GM19468 (cell line): Measurements from ENCODE around the gene SEMA3D.

Source experiments
- ATAC-seq: cut with Tn5 transposase; IDR thresholded peaks from one replicate; pipeline ENCODE4 v1.9.1; 2021; ENCODE audit warnings: mild to moderate bottlenecking, moderate library complexity, moderate number of reproducible peaks; ENCODE audit not compliant: unreplicated experiment; ENCODE audit errors: extremely low read depth

SEMA3D gene

DNA sequence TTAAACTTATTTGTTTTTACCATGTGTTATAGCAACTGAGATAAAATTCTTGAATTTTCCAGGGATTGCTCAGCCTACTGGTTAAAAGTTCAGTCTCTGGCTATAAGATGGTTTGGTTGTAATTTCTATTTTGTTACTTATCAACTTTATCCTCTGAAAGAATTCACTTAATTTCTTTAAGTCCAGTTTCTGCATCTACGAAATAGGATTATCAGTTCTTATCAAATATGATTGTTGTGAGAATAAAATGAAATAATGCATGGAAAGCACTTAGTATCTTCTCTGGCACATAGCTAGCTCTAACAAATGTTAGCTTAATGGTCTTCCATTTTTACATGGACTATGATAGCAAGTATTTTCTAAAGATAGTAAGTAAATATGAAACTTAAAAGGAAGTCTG lies 53.3 kb downstream of the SEMA3D start:
- no peak for ATAC-seq

DNA sequence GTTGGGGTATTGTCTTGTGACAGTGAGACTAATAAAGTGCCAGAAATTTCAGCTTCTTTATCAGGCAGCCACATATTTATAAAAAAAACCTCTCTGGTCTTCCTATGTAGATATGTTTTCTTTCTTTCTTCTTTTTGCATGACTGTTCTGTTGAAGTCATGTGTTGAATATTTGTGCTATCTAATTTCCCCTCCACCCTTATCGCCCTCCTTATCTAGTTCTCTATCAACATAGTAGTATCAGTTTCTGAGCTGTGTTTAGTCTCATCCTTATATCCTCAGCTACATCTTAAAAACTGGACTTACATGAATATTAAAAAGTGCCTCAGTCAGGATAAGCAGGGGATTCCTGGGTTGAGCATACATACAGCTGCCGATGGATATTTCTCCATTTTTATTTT lies 53.9 kb downstream of the SEMA3D start:
- ATAC-seq, result no peak

DNA sequence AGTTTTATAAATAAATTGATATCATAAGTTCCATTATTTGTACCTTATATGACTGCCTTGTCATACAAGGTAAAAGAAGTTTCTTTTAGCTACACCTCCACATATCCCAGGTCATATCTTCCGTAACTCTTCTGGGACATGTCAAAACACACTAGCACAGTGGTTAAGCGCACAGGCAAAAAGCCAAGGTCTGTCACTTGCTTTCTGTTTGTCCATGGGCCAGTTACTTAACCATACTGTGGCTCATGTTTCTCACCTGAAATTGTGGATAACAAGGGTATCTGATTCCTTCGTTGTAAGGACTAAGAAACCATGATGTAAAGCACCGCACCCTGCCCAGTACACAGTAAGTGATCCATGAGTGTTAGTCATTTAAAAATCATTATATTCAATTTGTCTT lies 56.2 kb downstream of the SEMA3D start:
- no peak for ATAC-seq

DNA sequence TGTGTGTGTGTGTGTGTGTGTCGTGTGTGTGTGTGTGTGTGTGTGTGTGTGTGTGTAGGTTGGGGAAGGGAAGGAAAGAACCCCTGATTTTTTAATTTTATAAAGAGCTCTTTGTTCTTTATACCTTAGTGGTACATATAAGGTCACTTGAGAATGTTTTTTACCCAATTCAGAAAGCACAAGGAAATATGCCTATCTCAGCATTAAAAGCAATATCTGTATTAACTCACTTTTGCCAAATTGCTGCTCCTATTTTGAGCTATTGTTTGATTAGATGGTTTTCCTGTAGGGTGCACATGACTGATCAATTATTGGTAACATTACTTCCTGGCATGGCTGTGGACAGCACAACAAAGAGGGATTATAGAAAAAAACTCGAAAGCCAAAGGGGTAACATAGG lies 60.5 kb downstream of the SEMA3D start:
- ATAC-seq, result no peak

DNA sequence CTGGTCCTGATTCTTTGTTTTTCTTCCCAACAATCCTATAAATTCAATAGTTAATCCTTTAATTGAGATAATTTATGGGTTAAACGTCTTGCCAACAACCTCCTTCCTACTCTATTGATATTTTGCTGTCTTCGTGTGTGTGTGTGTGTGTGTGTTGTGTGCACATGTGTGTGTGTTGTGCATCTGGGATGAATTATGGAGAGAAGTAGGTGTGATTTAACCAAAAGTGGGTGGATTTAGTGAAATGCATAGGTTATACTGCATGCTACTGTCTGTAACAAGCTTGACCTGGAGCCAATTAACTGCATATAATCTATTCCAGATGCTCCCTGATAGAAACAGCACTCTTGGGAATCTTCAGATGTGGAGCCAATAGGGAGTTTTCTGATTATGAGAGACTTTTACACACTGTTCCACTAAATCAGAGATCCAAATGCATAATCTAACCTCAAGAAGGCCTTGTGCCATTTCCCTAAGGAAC lies 61.2 kb downstream of the SEMA3D start:
- no peak for ATAC-seq

DNA sequence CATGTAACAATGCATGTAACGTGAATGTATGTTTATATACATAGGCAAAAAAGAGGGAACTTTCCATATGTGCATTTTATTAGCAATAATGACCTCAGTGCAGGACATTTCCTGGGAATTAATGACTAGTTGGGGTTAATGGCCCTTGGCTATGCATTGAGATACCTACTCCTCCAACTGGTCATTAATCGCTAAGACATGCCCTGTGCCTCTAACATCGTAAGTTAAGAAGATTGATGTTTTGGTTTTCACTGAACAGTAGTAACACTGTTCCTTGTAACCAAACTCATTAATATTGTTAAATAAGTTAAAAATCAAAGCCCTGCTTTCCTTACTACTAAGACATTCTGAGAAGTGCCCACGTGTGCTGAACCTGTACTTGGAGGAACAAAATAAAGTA lies 61.7 kb downstream of the SEMA3D start:
- ATAC-seq, result no peak

DNA sequence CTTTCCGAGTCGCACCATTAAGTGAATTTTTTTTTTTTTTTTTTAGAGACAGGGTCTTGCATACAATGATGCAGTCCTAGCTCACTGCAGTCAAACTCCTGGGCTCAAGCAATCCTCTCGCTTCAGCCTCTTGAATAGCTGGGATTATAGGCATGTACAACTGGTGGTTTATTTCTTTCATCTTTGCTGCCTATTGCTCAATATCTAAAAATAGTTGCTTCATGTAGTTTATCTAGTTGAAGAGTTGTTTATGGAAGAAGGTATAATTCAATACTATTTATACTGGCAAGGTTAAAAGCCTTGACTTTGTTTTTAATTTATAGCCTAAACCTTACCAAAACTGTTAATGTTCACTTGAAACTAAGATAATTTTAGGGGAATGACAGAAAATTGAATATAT lies 66.9 kb downstream of the SEMA3D start:
- ATAC-seq, result no peak

DNA sequence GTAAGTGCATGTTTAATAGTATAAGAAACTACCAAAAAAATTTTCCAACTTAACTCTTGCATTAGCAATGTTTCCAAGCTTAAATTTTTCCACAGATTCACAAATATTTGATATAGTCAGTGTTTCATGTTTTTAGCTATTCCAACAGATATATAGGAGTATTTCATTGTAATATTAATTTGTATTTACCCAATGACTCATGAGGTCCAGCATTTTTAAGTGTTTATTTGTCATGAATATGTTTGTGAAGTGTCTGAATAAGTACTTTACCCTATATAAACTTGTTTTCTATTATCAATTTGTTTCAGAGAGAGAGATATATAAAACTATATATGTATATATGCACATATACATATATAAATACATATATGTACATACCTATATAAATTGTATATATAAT lies 71.0 kb downstream of the SEMA3D start:
- no peak for ATAC-seq

DNA sequence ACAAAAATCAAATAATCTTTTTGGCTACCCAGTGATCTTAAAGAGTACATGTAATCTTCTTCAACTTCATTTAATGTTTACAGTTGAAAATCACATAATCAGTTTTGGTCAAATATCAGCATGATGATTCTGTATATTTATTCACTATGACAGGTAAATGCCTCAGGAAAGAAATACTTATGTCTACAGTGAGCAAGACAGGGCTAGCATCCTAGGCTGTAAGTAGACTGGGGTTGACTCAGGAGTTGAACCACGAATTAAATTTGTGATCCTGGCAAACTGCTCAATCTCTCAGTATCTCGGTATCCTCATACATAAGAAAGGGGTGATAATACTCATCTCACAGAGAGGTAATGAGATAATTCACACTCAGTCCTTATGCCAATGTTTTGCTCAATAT lies 71.8 kb downstream of the SEMA3D start:
- ATAC-seq, result no peak

DNA sequence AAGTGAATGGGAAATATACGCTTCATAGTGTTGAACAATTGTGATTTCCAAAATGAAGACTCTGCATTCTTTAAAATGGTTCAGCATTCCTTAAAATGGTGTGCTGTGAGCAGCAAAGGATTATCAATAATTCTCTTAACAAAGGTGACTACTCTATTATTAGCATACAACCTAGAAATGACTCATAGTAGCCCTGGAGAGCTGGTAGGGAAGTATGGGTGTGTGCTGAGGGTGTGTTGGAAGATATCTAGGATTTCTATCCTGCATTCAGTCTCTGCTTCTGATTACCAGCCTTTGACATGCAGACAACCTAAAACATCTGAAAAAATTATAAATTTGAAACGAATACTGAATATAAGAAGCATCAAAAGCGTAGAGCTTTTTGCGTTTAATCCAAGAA lies 72.5 kb downstream of the SEMA3D start:
- ATAC-seq, result no peak

DNA sequence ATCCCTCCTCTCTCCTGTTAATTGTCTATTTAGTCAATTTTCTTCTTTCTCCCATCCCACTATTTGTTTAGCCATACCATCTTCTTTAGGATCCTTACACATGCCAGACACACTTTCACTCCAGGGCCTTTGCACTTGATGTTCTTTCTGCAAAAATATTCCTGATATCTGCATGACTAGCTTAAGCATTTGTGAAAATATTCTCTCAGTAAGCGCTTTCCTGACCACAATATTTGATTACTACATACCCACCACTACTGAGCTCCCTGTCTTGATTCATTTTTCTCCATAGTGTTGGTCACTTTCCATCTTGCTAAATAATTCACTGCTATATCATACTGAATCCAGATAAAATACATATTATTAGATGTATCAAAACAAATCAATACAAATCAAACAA lies 75.1 kb downstream of the SEMA3D start:
- ATAC-seq, result no peak

DNA sequence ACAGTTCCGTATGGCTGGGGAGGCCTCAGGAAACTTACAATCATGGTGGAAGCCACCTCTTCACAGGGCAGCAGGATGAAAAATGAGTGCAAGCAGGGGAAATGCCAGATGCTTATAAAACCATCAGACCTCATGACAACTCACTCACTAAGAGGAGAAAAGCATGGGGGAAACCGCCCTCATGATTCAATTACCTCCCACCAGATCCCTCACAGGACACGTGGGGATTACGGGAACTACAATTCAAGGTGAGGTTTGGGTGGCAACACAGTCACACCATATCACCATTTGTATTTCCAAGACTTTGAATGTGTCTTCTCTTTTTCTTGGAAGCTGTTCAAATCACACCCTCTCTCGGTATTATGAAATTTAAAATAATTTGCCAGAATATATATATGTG lies 80.1 kb downstream of the SEMA3D start:
- ATAC-seq, result no peak

DNA sequence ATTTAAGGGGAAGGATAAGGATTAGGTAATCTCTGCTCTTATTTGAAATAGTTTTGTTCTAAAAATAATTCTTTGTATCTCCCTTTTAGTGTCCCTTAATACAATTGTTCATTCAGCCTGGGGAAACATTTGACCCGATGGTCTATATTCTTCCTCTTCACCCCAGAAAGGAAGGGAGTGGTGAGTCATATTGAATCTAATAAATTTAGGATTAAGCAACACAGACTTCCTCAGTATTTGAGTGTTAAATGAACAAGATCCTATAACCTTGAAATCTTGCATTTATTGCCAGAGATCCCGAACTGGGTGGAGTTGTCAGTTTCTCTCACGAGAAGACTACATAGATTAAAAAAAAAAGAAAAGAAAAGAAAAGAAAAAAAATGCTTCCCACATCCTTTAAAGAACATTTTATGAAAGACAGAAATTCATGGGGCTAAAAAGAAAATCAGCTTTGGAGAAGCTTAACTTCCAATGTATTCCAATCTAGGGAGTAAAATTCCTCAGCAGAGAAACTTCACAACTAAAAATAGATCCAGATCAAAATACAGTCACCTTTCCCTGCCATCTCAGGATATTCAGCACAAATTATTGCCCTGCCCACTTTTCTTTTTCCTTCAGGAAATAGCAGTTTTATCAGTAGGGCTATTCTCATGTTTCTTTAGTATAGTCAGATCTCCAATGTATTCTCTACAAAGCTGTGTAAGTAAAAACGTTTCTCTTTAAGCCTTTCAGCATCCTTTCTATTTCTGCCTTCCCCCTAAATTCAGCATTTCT lies 82.2 kb downstream of the SEMA3D start:
- no peak for ATAC-seq

DNA sequence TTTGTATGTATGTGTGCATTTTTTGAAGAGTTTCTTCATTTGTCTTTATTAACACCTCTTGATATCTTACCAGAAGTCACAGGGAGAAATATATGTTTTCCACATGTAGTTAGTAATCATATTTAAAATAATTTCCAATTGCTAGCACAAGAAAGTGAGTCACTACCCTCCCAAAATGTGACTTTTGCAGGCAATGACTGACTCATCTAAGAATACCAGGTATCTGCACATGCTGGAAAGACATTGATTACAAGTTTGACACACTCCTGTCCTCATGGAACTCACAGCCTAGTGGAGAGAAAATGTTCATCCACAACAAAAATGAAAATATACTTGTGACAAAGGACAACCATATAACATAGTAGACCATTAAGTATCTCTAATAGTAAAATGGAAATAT lies 82.9 kb downstream of the SEMA3D start:
- no peak for ATAC-seq

DNA sequence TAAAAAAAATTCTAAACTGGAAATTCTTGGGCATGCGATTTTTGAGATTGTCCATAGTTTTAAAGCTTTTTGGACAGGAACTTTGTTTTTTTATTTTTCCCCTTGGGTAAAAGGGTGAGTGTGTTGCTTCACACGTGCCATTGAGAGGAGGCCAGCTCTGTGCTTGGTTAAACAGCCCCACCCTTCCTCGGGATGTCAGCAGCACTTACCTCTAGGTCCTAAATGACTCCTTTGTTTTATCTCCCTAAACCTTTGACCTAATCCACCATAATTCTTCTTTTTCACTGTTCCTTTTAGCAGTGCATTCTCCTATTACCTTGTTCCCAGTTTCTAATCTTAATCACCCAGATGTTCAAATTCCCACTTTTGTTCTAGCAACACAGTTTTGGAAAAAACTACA lies 83.5 kb downstream of the SEMA3D start:
- ATAC-seq, result no peak

DNA sequence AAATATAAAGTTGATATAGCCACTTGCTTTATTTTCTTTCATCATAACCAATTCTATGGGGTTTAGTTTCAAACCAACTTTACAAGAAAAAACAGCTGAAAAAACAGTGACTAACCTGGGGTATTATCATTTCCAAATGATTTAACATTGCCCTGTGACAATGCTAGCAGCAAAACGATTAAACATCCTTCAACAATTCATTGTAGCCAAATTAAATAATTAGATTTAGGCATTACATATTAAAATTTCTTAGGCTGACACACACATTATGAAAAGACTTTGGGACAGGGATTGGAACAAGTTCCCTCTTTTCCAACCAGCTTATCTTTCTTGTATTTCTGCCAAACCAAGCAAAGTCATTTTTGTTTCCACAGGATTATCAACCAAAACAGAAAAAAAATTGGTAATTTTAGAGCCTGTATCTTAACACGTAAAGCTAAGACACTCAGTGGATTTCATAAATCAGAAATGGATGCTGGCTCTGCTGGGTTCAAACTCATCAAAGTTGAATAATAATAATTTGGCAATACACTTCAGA lies 84.0 kb downstream of the SEMA3D start:
- no peak for ATAC-seq

DNA sequence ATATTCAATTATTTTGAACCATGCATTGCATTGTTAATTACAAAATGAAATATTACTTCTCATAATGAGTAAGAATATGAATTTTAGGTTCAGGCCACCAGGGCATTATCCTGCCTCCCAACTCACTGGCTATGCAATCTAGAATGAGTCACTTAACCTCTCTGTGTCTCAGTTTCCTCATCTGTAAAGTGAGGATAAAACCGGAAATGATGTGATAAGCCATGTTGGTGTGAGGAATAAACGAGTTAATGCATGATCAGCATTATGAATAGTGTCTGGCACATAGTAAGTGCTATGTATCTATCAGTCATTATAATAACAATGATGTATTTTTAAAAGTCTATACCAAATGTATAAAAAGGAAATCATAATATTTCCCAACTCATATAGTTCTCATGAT lies 85.5 kb downstream of the SEMA3D start:
- ATAC-seq, result no peak

DNA sequence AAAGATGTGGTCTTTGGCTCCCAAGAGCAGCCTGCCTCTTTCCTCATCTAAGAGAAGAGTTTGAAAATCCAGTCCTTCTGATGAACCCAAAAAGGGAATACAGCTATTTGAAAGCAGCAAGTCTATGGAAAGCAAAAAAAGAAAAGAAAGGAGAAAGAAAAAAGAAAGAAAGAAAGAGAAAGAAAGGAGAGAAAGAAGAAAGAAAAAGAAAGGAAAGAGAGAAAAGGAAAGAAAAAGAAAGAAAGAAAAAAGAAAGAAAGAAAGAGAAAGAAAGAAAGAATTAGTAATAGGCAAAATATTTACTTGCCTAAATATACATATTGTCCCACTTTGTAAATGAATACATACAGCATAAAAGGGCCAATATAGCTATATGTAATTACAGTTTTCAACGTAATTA lies 89.0 kb downstream of the SEMA3D start:
- no peak for ATAC-seq

DNA sequence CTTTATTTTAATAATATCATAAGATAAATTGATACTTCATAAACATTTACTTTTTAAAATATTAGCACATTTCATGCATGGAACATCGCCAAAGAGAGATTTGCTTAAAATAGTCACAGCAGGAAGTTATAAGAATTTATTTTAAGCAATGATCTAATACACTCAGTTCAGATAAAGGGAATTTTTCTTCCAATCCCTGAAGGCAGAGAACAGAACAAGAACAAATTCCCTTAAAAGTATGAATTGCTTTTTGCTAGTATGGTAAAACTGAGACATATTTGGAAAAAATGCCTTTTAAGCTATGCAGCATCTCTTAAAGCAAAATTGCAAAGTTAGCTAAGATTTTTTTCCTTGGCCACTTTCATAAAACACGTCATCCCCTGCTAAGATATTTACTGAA lies 91.0 kb downstream of the SEMA3D start:
- ATAC-seq, result no peak

DNA sequence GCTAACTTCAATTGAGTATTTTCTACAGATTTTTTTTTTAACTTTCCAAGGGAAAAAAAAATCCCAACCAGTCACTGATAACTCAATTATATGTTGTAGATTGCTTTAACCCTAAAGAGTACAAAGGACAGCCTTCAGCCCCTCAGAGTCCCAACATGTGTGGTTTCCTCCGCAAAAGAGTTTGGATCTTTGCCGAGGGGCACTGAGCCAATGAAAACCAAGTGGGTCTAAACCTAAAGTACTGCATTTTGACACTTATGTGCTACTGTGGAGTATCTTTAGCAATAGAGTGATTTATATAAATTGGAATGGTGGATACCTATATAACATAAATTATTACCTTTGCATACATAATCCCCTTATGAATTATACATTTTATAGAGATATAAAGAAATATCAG lies 91.5 kb downstream of the SEMA3D start:
- no peak for ATAC-seq

DNA sequence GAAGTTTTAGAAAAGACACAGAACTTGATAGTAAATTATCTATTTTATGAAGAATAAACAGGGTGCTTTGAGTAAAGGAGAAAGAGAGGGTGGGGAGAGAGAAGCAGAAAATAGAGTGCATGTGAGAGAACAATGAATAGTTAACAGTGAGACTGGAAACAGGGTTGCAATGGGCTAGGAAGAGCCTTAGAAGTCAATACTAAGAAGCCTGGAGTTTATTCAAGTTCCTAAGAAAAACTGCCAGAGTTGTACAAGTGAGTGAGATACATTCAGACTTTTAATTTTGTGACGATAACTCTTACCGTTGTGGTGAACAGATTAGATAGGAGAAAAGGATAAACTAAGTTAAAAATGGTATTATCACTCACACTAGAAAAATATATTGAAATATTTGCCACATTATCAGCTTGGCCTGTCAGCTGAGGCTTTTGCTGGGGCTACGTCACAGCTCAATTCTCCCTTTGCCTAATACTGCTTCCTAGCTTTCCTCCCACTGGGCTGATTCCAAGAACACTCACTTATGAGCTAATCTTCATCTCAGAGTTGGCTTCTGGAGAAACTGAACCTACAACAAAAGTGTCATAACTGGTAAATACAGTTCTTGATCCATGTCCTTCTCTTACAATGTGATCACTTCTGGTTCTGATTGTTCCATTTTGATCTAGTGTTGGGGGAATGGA lies 92.7 kb downstream of the SEMA3D start:
- no peak for ATAC-seq

DNA sequence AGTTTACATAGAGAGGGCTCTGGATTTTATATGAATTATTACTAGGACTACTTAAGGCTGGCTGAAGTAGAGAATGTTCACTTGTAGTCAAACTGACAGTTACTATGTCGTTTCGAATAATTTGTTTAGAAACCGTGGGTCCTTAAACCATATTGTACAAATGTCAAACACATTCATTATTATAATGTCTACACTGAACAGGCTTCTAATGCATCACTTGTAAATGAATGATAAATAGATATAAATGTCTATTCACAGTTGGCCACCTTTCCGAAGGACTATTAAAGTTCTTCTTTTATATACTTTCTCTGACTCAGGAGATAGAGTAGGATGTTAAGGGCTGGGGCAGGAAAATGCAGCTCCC lies 95.3 kb downstream of the SEMA3D start:
- no peak for ATAC-seq
